IMR-90 (cell line): Measurements from ENCODE around the gene TENT4B. TPM values are rescaled to one million over a fixed set of nuclear protein-coding genes. Genes with fewer than 3 reads are reported as not detected.

Experiments
- ATAC-seq: fragments of 200-7000 bp; cut with Tn5 transposase; 2 replicates; pipeline ENCODE4 v1.9.1; 2020; ENCODE audit warnings: low read depth, mild to moderate bottlenecking, moderate library complexity
- BruUV-seq: library from RNA; stranded (reverse); fragments of 400-500 nt; replicated peaks from 2 replicates; lab custom pipeline; 2021; lab: Mats Ljungman, UMichigan
- CTCF ChIA-PET: fragments of 300-600 bp; formaldehyde crosslinking; extraction: SDS; loops from one replicate; lab custom pipeline; 2021; ENCODE audit warnings: antibody characterized with exemption; lab: Yijun Ruan, JAX
- POLR2A ChIA-PET: fragments of 300-600 bp; sonication (Branson Sonifier 250); formaldehyde crosslinking; loops from one replicate; lab custom pipeline; 2022; ENCODE audit warnings: antibody characterized with exemption; ENCODE audit not compliant: unreplicated experiment; lab: Charles Lee
- DNase-seq: peaks from one replicate; pipeline ENCODE4 v3.0.0; 2013
- H2AFZ ChIP-seq: replicated peaks from 2 replicates; pipeline ENCODE3; 2013; ENCODE audit warnings: low read length, mild to moderate bottlenecking; ENCODE audit not compliant: poor library complexity
- H2AK5ac ChIP-seq: 2 replicates; pipeline ENCODE4 v1.6.1; 2013; ENCODE audit warnings: low read depth, low read length, inconsistent platforms
- H2AK9ac ChIP-seq: replicated peaks from 2 replicates; pipeline ENCODE3; 2013; ENCODE audit warnings: mild to moderate bottlenecking, low read depth, low read length, moderate library complexity; ENCODE audit not compliant: poor library complexity
- H2BK120ac ChIP-seq: 2 replicates; pipeline ENCODE4 v1.6.1; 2013; ENCODE audit warnings: low read depth, low read length, inconsistent platforms
- H2BK15ac ChIP-seq: 3 replicates; pipeline ENCODE4 v1.6.1; 2013; ENCODE audit warnings: low read depth, low read length, inconsistent platforms
- H2BK20ac ChIP-seq: 2 replicates; pipeline ENCODE4 v1.6.1; 2013; ENCODE audit warnings: low read depth, mild to moderate bottlenecking, inconsistent platforms, low read length, moderate library complexity
- H2BK5ac ChIP-seq: 2 replicates; pipeline ENCODE4 v1.6.1; 2013; ENCODE audit warnings: mild to moderate bottlenecking, low read depth, low read length, inconsistent platforms; ENCODE audit not compliant: poor library complexity, severe bottlenecking
- H3K14ac ChIP-seq: replicated peaks from 2 replicates; pipeline ENCODE4 v1.6.1; 2013; ENCODE audit warnings: low read depth, low read length, inconsistent platforms
- H3K18ac ChIP-seq: 2 replicates; pipeline ENCODE4 v1.6.1; 2013; ENCODE audit warnings: low read depth, low read length, control low read depth
- H3K23ac ChIP-seq: 2 replicates; pipeline ENCODE4 v1.6.1; 2013; ENCODE audit warnings: low read depth, low read length, inconsistent platforms
- H3K27ac ChIP-seq: 2 replicates; pipeline ENCODE4 v1.5.1; 2013; ENCODE audit warnings: mild to moderate bottlenecking, control low read depth, low read length; ENCODE audit not compliant: insufficient read depth
- H3K27me3 ChIP-seq: 2 replicates; pipeline ENCODE4 v1.6.1; 2013; ENCODE audit warnings: low read length; ENCODE audit not compliant: control insufficient read depth, insufficient read depth
- H3K36me3 ChIP-seq: 2 replicates; pipeline ENCODE4 v1.6.1; 2013; ENCODE audit warnings: low read length, mixed read lengths; ENCODE audit not compliant: control insufficient read depth, insufficient read depth
- H3K4ac ChIP-seq: 2 replicates; pipeline ENCODE4 v1.6.1; 2013; ENCODE audit warnings: low read depth, low read length, inconsistent platforms
- H3K4me1 ChIP-seq: 2 replicates; pipeline ENCODE4 v1.6.1; 2013; ENCODE audit warnings: low read length, mixed read lengths; ENCODE audit not compliant: control insufficient read depth, insufficient read depth
- H3K4me2 ChIP-seq: 2 replicates; pipeline ENCODE4 v1.6.1; 2013; ENCODE audit warnings: low read depth, mild to moderate bottlenecking, control low read depth, low read length, moderate library complexity
- H3K4me3 ChIP-seq: 2 replicates; pipeline ENCODE4 v1.5.1; 2013; ENCODE audit warnings: low read depth, mild to moderate bottlenecking, control low read depth, low read length, moderate library complexity; ENCODE audit not compliant: insufficient read depth
- H3K56ac ChIP-seq: 2 replicates; pipeline ENCODE4 v1.6.1; 2013; ENCODE audit warnings: low read length, inconsistent platforms; ENCODE audit not compliant: insufficient read depth; ENCODE audit errors: extremely low read depth
- H3K79me1 ChIP-seq, 2 experiments: 2 replicates each; pipeline ENCODE4 v1.6.1; 2013; ENCODE audit warnings: low read length in 2 of 2, inconsistent platforms in 1 of 2, low read depth in 1 of 2
- H3K9ac ChIP-seq: 2 replicates; pipeline ENCODE4 v1.6.1; 2013; ENCODE audit warnings: low read depth, low read length, control low read depth
- H3K9me1 ChIP-seq: 2 replicates; pipeline ENCODE4 v1.6.1; 2013; ENCODE audit warnings: low read length, inconsistent platforms; ENCODE audit not compliant: insufficient read depth
- H3K9me3 ChIP-seq: 2 replicates; pipeline ENCODE4 v1.6.1; 2013; ENCODE audit warnings: low read length; ENCODE audit not compliant: control insufficient read depth, insufficient read depth
- H4K20me1 ChIP-seq: 2 replicates; pipeline ENCODE4 v1.6.1; 2013; ENCODE audit warnings: low read length, inconsistent platforms; ENCODE audit not compliant: insufficient read depth
- H4K5ac ChIP-seq: 2 replicates; pipeline ENCODE4 v1.6.1; 2013; ENCODE audit warnings: mild to moderate bottlenecking, low read depth, low read length, control low read depth
- H4K8ac ChIP-seq, 2 experiments: 2 replicates each; pipeline ENCODE4 v1.6.1; 2013; ENCODE audit warnings: low read depth in 2 of 2, low read length in 2 of 2, control low read depth in 1 of 2, inconsistent platforms in 1 of 2
- H4K91ac ChIP-seq: 2 replicates; pipeline ENCODE4 v1.6.1; 2013; ENCODE audit warnings: low read depth, low read length, inconsistent platforms; ENCODE audit not compliant: insufficient read depth
- BHLHE40 ChIP-seq: fragments of 150-350 bp; IDR thresholded peaks from 2 replicates; pipeline ENCODE4 v1.6.1; 2016; ENCODE audit warnings: mild to moderate bottlenecking, low read depth, low read length
- CEBPB ChIP-seq: IDR thresholded peaks from 2 replicates; pipeline ENCODE4 v1.6.1; 2012; ENCODE audit warnings: low read depth, low read length, improper control_type of control experiment
- CHD1 ChIP-seq: IDR thresholded peaks from 2 replicates; pipeline ENCODE4 v1.6.1; 2012; ENCODE audit warnings: low read depth, low read length, improper control_type of control experiment
- FOS ChIP-seq: fragments of 150-350 bp; IDR thresholded peaks from 2 replicates; pipeline ENCODE4 v1.6.1; 2016; ENCODE audit warnings: low read depth, low read length
- MAFK ChIP-seq: IDR thresholded peaks from 2 replicates; pipeline ENCODE4 v1.6.1; 2012; ENCODE audit warnings: low read depth, low read length, improper control_type of control experiment
- MAZ ChIP-seq: IDR thresholded peaks from 2 replicates; pipeline ENCODE4 v1.6.1; 2012; ENCODE audit warnings: low read depth, mild to moderate bottlenecking, low read length, improper control_type of control experiment, moderate library complexity, borderline replicate concordance
- MXI1 ChIP-seq: IDR thresholded peaks from 2 replicates; pipeline ENCODE4 v1.6.1; 2012; ENCODE audit warnings: low read depth, mild to moderate bottlenecking, low read length, moderate library complexity, borderline replicate concordance
- NFE2L2 ChIP-seq: fragments of 150-350 bp; IDR thresholded peaks from 2 replicates; pipeline ENCODE4 v1.6.1; 2016; ENCODE audit warnings: low read depth, mild to moderate bottlenecking, low read length
- POLR2A ChIP-seq: IDR thresholded peaks from 2 replicates; pipeline ENCODE4 v1.6.1; 2012; ENCODE audit warnings: mild to moderate bottlenecking, low read depth, low read length
- RAD21 ChIP-seq: IDR thresholded peaks from 2 replicates; pipeline ENCODE4 v1.6.1; 2012; ENCODE audit warnings: low read length, improper control_type of control experiment
- RCOR1 ChIP-seq: IDR thresholded peaks from 2 replicates; pipeline ENCODE4 v1.6.1; 2012; ENCODE audit warnings: mild to moderate bottlenecking, low read length, improper control_type of control experiment; ENCODE audit not compliant: insufficient replicate concordance
- RFX5 ChIP-seq: IDR thresholded peaks from 2 replicates; pipeline ENCODE4 v1.8.0; 2012; ENCODE audit warnings: low read depth, mild to moderate bottlenecking, low read length, moderate library complexity
- SMC3 ChIP-seq: fragments of 150-350 bp; IDR thresholded peaks from 2 replicates; pipeline ENCODE4 v1.6.1; 2016; ENCODE audit warnings: low read depth, mild to moderate bottlenecking, antibody characterized with exemption, low read length, moderate library complexity
- USF2 ChIP-seq: fragments of 150-350 bp; IDR thresholded peaks from 2 replicates; pipeline ENCODE4 v1.6.1; 2017; ENCODE audit warnings: mild to moderate bottlenecking, antibody characterized with exemption, low read length, low read depth
- WGBS, 2 experiments: methylation state at CpG; one replicate each; pipeline versions ENCODE4 v1.1.5 to v1.1.7; 2013; ENCODE audit warnings: missing lambda C conversion rate in 2 of 2; ENCODE audit not compliant: insufficient read length in 1 of 2; ENCODE audit errors: extremely low coverage in 2 of 2; 5-methylcytosine and 5-hydroxymethylcytosine counted together
- dilution Hi-C: fragments of 300-500 bp; cut with HindIII; formaldehyde crosslinking; loops from one replicate; pipeline ENCODE4 v1.14.3; 2018; ENCODE audit warnings: low sequenced_read_pairs; ENCODE audit not compliant: unreplicated experiment
- in situ Hi-C: fragments of 300-500 bp; cut with MboI; formaldehyde crosslinking; loops from 3 replicates; pipeline ENCODE4 v1.14.3; 2019; ENCODE audit warnings: low sequenced_read_pairs, inconsistent platforms, mixed read lengths
- intact Hi-C: fragments of 100-400 bp; cut with micrococcal nuclease; formaldehyde crosslinking; loops from 2 replicates; pipeline ENCODE4 v1.10.0; 2022
- polyA plus RNA-seq, 3 experiments: library from polyadenylated mRNA; depleted of rRNA; stranded (reverse); fragments of >200 nt; gene quantifications; 2 replicates each; pipeline ENCODE4 v1.2.3, GENCODE V29; 2012; ENCODE audit warnings: low replicate concordance in 1 of 3
- total RNA-seq: library from RNA; depleted of rRNA; stranded (reverse); fragments of >200 nt; gene quantifications from 2 replicates; pipeline ENCODE4 v1.2.3, GENCODE V29; 2012
- TF ChIP-seq, protein P1 (sequence below): fragments of 150-350 bp; IDR thresholded peaks from 2 replicates; pipeline ENCODE4 v1.6.1; 2016; ENCODE audit warnings: low read depth, mild to moderate bottlenecking, low read length, moderate library complexity, borderline replicate concordance
- TF ChIP-seq, protein P2 (sequence below): conservative IDR thresholded peaks from 2 replicates; pipeline ENCODE4 v1.5.1; 2012; ENCODE audit warnings: mild to moderate bottlenecking, low read depth, low read length, improper control_type of control experiment

Gene TENT4B
- total and polyA plus RNA-seq, 2 of the 4 experiments (the other 2 are of a cell fraction): 4.1 to 7.0 TPM

- H3K14ac ChIP-seq: no peak overlapping the region
- no CpG with 5 or more reads among the region's 3 CpGs for WGBS, 2 experiments
- H3K4me2 ChIP-seq: no peak overlapping the region
- no peak overlapping the region for H2AK5ac ChIP-seq
- no peak overlapping the region for H2BK20ac ChIP-seq
- no peaks in the 10 kb centered on the region for H4K20me1 ChIP-seq
- ChIA-PET CTCF (no interaction called here), POLR2A (no interaction called here)
- H2BK120ac ChIP-seq: no peak overlapping the region
- no peaks in the 10 kb centered on the region; a peak in 2 of 4 replicates for H3K79me1 ChIP-seq
- in situ Hi-C loops (loop anchor here (5.0 kb wide), 1 partner anchor 125 kb away; no protein-coding TSS in a partner anchor), intact Hi-C loops (loop anchor here (10.0 kb wide), 1 partner anchor 518 kb away; the partner anchor contains the start of gene CYLD), dilution Hi-C loops (no loop called here)
- no peak for ATAC-seq
- no peak overlapping the region for H2BK5ac ChIP-seq
- H2AFZ ChIP-seq: no peak overlapping the region
- H3K27ac ChIP-seq: no peak overlapping the region
- H3K4me1 ChIP-seq: peaks cover 6% of the 10 kb centered on the region
- no peak for TF ChIP-seq RFX5
- TF ChIP-seq FOS: no peak
- no peak for TF ChIP-seq CEBPB
- no peak for TF ChIP-seq SMC3
- no peak for TF ChIP-seq MAFK
- TF ChIP-seq, protein P1, sequence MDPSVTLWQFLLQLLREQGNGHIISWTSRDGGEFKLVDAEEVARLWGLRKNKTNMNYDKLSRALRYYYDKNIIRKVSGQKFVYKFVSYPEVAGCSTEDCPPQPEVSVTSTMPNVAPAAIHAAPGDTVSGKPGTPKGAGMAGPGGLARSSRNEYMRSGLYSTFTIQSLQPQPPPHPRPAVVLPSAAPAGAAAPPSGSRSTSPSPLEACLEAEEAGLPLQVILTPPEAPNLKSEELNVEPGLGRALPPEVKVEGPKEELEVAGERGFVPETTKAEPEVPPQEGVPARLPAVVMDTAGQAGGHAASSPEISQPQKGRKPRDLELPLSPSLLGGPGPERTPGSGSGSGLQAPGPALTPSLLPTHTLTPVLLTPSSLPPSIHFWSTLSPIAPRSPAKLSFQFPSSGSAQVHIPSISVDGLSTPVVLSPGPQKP: no peak
- TF ChIP-seq NFE2L2: no peak
- TF ChIP-seq RAD21: no peak
- TF ChIP-seq BHLHE40: no peak
- no peak for TF ChIP-seq USF2
- TF ChIP-seq, protein P2, sequence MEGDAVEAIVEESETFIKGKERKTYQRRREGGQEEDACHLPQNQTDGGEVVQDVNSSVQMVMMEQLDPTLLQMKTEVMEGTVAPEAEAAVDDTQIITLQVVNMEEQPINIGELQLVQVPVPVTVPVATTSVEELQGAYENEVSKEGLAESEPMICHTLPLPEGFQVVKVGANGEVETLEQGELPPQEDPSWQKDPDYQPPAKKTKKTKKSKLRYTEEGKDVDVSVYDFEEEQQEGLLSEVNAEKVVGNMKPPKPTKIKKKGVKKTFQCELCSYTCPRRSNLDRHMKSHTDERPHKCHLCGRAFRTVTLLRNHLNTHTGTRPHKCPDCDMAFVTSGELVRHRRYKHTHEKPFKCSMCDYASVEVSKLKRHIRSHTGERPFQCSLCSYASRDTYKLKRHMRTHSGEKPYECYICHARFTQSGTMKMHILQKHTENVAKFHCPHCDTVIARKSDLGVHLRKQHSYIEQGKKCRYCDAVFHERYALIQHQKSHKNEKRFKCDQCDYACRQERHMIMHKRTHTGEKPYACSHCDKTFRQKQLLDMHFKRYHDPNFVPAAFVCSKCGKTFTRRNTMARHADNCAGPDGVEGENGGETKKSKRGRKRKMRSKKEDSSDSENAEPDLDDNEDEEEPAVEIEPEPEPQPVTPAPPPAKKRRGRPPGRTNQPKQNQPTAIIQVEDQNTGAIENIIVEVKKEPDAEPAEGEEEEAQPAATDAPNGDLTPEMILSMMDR: no peak
- TF ChIP-seq POLR2A: no peak
- no peak for TF ChIP-seq RCOR1
- TF ChIP-seq MAZ: no peak
- no peak for TF ChIP-seq CHD1
- TF ChIP-seq MXI1: no peak
- H2BK15ac ChIP-seq: no peak overlapping the region
- BruUV-seq: no TSS peak
- DNase-seq: no peak
- H3K23ac ChIP-seq: no peak overlapping the region
- peaks cover 3% of the 10 kb centered on the region for H3K9me1 ChIP-seq
- no peak overlapping the region for H4K8ac ChIP-seq
- H2AK9ac ChIP-seq: no peak overlapping the region
- H3K36me3 ChIP-seq: peaks cover 14% of the 10 kb centered on the region
- H3K9me3 ChIP-seq: no peaks in the 10 kb centered on the region
- no peak overlapping the region for H3K9ac ChIP-seq
- no peak overlapping the region for H4K91ac ChIP-seq
- H4K5ac ChIP-seq: no peak overlapping the region
- H3K27me3 ChIP-seq: no peaks in the 10 kb centered on the region
- H3K56ac ChIP-seq: no peak overlapping the region
- no peak overlapping the region for H3K4ac ChIP-seq
- no peak overlapping the region for H3K18ac ChIP-seq
- no peak overlapping the region for H3K4me3 ChIP-seq
Measured at GRCh38 chr16:50227120-50227519, 74.0 kb downstream of the TENT4B start.
